Smooth muscle cell (in vitro differentiated cells): ENCODE results near the gene MT3. TPM values are rescaled to one million over a fixed set of nuclear protein-coding genes. Genes with fewer than 3 reads are reported as not detected.

ENCODE experiments used
- DNase-seq: peaks from one replicate; lab custom pipeline; 2025; ENCODE audit not compliant: unreplicated experiment; lab: John Stamatoyannopoulos, UW
- H2AFZ ChIP-seq: fragments of 200-600 bp; sonication (generic); 2 replicates; pipeline ENCODE4 v1.6.0; 2016; ENCODE audit warnings: antibody characterized with exemption, low read depth, mild to moderate bottlenecking
- H3F3A ChIP-seq: fragments of 200-600 bp; sonication (generic); 2 replicates; pipeline ENCODE4 v1.6.0; 2017; ENCODE audit warnings: antibody characterized with exemption, low read depth
- H3K27ac ChIP-seq: fragments of 200-600 bp; sonication (generic); 2 replicates; pipeline ENCODE4 v1.5.1; 2016; ENCODE audit warnings: low read depth, mild to moderate bottlenecking
- H3K27me3 ChIP-seq: fragments of 200-600 bp; sonication (generic); 2 replicates; pipeline ENCODE4 v1.6.1; 2016; ENCODE audit warnings: low read depth, mild to moderate bottlenecking
- H3K36me3 ChIP-seq: fragments of 200-600 bp; sonication (generic); 2 replicates; pipeline ENCODE4 v1.5.1; 2016; ENCODE audit warnings: low read depth
- H3K4me1 ChIP-seq: fragments of 200-600 bp; sonication (generic); 2 replicates; pipeline ENCODE4 v1.5.1; 2016; ENCODE audit warnings: low read depth
- H3K4me2 ChIP-seq: fragments of 200-600 bp; sonication (generic); 2 replicates; pipeline ENCODE4 v1.6.0; 2016; ENCODE audit warnings: mild to moderate bottlenecking
- H3K4me3 ChIP-seq: fragments of 200-600 bp; sonication (generic); 2 replicates; pipeline ENCODE4 v1.5.1; 2016; ENCODE audit warnings: mild to moderate bottlenecking
- H3K79me2 ChIP-seq: fragments of 200-600 bp; sonication (generic); 2 replicates; pipeline ENCODE4 v1.6.0; 2016; ENCODE audit warnings: low read depth, mild to moderate bottlenecking
- H3K9ac ChIP-seq: fragments of 200-600 bp; sonication (generic); 2 replicates; pipeline ENCODE4 v1.6.0; 2016; ENCODE audit warnings: low read depth
- H3K9me3 ChIP-seq: fragments of 200-600 bp; sonication (generic); replicated peaks from 2 replicates; pipeline ENCODE4 v1.5.1; 2016; ENCODE audit warnings: low read depth
- H4K20me1 ChIP-seq: fragments of 200-600 bp; sonication (generic); 2 replicates; pipeline ENCODE4 v1.6.0; 2016; ENCODE audit warnings: low read depth
- WGBS: methylation state at CpG from one replicate; pipeline ENCODE4 v1.1.7; 2016; ENCODE audit warnings: low lambda C conversion rate; 5-methylcytosine and 5-hydroxymethylcytosine counted together
- polyA plus RNA-seq: library from polyadenylated mRNA; unstranded; fragments of >200 nt; fragmentation: Nextera tagmentation; extraction: Ambion mirVana; gene quantifications from 2 replicates; pipeline ENCODE4 v1.2.1, GENCODE V29; 2016
- total RNA-seq: library from RNA; depleted of rRNA; stranded (reverse); fragments of >200 nt; gene quantifications from 2 replicates; pipeline ENCODE4 v1.2.3, GENCODE V29; 2014
- TF ChIP-seq, protein P1 (sequence below): fragments of 200-600 bp; sonication (generic); IDR thresholded peaks from 2 replicates; pipeline ENCODE4 v1.5.1; 2017; ENCODE audit warnings: borderline replicate concordance, mild to moderate bottlenecking, antibody characterized with exemption; ENCODE audit not compliant: insufficient read depth, poor library complexity, severe bottlenecking

MT3 gene
- total and polyA plus RNA-seq, 2 experiments from 2014 or later: not detected

- no peaks in the 10 kb centered on the region for H3K9me3 ChIP-seq
- H3F3A ChIP-seq: peaks cover 8% of the 10 kb centered on the region
- no peaks in the 10 kb centered on the region for H3K79me2 ChIP-seq
- no peak overlapping the region for H2AFZ ChIP-seq
- no peaks in the 10 kb centered on the region for H3K36me3 ChIP-seq
- H3K4me2 ChIP-seq: no peak overlapping the region
- no peak for DNase-seq
- no peaks in the 10 kb centered on the region for H3K27me3 ChIP-seq
- WGBS: 53% methylated on average over 4 of the region's 4 CpGs
- no peak overlapping the region for H3K27ac ChIP-seq
- TF ChIP-seq, protein P1, sequence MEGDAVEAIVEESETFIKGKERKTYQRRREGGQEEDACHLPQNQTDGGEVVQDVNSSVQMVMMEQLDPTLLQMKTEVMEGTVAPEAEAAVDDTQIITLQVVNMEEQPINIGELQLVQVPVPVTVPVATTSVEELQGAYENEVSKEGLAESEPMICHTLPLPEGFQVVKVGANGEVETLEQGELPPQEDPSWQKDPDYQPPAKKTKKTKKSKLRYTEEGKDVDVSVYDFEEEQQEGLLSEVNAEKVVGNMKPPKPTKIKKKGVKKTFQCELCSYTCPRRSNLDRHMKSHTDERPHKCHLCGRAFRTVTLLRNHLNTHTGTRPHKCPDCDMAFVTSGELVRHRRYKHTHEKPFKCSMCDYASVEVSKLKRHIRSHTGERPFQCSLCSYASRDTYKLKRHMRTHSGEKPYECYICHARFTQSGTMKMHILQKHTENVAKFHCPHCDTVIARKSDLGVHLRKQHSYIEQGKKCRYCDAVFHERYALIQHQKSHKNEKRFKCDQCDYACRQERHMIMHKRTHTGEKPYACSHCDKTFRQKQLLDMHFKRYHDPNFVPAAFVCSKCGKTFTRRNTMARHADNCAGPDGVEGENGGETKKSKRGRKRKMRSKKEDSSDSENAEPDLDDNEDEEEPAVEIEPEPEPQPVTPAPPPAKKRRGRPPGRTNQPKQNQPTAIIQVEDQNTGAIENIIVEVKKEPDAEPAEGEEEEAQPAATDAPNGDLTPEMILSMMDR: peak; percentile 31
- H3K4me3 ChIP-seq: no peak overlapping the region
- no peak overlapping the region for H3K9ac ChIP-seq
- peaks cover 1% of the 10 kb centered on the region for H3K4me1 ChIP-seq
- H4K20me1 ChIP-seq: no peaks in the 10 kb centered on the region
Measured at GRCh38 chr16:56603589-56603988, 14.3 kb downstream of the MT3 start.

GRCh38 chr16:56604966-56605365 lies 15.6 kb downstream of the MT3 start:
- H3K4me3 ChIP-seq: no peak overlapping the region
- no peaks in the 10 kb centered on the region for H3K27me3 ChIP-seq
- DNase-seq: no peak
- H3K4me1 ChIP-seq: peaks cover 15% of the 10 kb centered on the region
- H2AFZ ChIP-seq: no peak overlapping the region
- no peaks in the 10 kb centered on the region for H3K9me3 ChIP-seq
- 89% methylated on average over 4 of the region's 4 CpGs for WGBS
- no peak overlapping the region for H3K9ac ChIP-seq
- peaks cover 20% of the 10 kb centered on the region for H3F3A ChIP-seq
- no peaks in the 10 kb centered on the region for H4K20me1 ChIP-seq
- no peaks in the 10 kb centered on the region for H3K36me3 ChIP-seq
- H3K79me2 ChIP-seq: no peaks in the 10 kb centered on the region
- TF ChIP-seq, protein P1: no peak
- H3K4me2 ChIP-seq: no peak overlapping the region
- no peak overlapping the region for H3K27ac ChIP-seq

GRCh38 chr16:56605475-56605874 lies 16.1 kb downstream of the MT3 start:
- Histone ChIP-seq H3K79me2 (no peaks in the 10 kb centered on the region), H3K9ac (no peak overlapping the region), H2AFZ (no peak overlapping the region), H3F3A (peaks cover 21% of the 10 kb centered on the region), H3K27ac (no peak overlapping the region), H3K27me3 (no peaks in the 10 kb centered on the region), H4K20me1 (no peaks in the 10 kb centered on the region), H3K4me2 (no peak overlapping the region), H3K4me1 (peaks cover 18% of the 10 kb centered on the region), H3K9me3 (no peaks in the 10 kb centered on the region), H3K36me3 (no peaks in the 10 kb centered on the region), H3K4me3 (no peak overlapping the region)
- whole genome bisulfite sequencing: 93% methylated on average over 1 of the region's 1 CpG
- TF ChIP-seq, protein P1: no peak
- DNase-seq: no peak

- H3K4me3 ChIP-seq: no peak overlapping the region
- no peaks in the 10 kb centered on the region for H3K36me3 ChIP-seq
- TF ChIP-seq, protein P1: no peak
- H3F3A ChIP-seq: peaks cover 23% of the 10 kb centered on the region
- WGBS: 89% methylated on average over 3 of the region's 3 CpGs
- H4K20me1 ChIP-seq: no peaks in the 10 kb centered on the region
- H3K9ac ChIP-seq: no peak overlapping the region
- no peak overlapping the region for H2AFZ ChIP-seq
- no peaks in the 10 kb centered on the region for H3K9me3 ChIP-seq
- H3K27ac ChIP-seq: peak overlapping the region; percentile 93
- H3K4me1 ChIP-seq: peaks cover 18% of the 10 kb centered on the region
- H3K4me2 ChIP-seq: no peak overlapping the region
- H3K27me3 ChIP-seq: no peaks in the 10 kb centered on the region
- H3K79me2 ChIP-seq: no peaks in the 10 kb centered on the region
- DNase-seq: no peak
Measured at GRCh38 chr16:56606071-56606475, 16.7 kb downstream of the MT3 start.
